HG02798 (cell line): ENCODE results near the gene CDK14.
A peak's percentile ranks its signal among the peaks of the same experiment; 100 is the strongest.

Experiments
- ATAC-seq: cut with Tn5 transposase; IDR thresholded peaks from one replicate; pipeline ENCODE4 v1.9.1; 2021; ENCODE audit warnings: mild to moderate bottlenecking; ENCODE audit not compliant: unreplicated experiment, poor library complexity

Gene CDK14

DNA sequence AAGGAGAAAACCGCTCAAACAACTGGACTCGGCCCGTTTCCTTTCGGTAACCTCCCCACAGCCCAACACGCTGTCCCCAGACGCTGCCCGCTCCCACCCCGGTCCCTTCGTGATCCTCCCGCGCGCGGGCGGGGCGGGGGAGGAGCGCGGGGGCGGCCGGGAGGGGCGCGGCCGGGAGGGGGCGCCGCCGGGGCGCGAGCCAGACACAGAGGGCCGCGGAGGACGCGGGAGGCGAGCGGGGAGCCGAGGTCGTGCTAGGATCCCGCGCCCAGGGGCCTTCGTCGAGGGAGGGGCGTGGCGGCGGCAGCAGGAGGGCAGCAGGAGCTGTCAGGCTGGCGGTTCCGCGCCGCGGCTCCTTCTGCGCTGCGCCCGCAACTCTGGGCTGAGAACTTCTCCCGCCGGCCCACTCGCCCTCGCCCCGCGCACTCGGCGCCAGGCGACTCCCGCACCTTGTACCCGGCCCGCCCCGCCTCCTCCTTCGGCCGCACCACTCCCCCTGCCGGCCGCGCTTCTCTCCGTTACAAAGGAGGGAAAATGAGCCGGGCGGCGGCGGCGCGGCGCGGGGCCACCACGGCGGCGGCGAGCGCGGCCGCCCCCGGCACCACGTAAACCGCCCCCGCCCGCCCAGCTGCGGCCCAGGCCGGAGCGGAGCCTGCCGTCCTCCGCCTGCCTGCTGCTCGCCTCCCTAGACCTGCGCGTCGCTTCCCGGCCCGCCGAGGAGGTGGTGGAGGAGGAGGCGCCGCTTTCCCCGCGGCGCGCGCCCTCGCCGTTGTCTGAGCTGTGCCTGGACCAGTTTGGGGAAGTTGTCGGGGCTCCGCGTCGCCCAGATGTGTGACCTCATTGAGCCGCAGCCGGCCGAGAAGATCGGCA is at the start of gene CDK14:
CDK14 (plus strand) TSS at position 521 of the 870 bp plus-strand sequence; CDS start at position 828, 307 bp downstream.
- ATAC-seq = peak; percentile 74

DNA sequence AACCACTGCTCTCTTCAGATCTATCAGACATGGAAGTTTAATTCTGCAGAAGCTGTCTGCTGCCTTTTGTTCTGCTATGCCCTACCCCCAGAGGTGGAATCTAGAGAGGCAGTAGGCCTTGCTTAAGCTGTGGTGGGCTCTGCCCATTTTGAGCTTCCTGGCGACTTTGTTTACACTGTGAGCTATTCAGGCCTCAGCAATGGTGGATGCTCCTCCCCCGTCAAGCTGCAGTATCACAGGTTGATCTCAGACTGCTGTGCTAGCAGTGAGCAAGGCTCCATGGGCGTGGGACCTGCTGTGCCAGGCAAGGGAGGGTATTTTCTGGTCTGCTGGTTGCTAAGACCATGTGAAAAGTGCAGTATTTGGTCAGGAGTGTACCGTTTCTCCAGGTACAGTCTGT is 45.1 kb upstream of the CDK14 start:
- ATAC-seq = no peak

DNA sequence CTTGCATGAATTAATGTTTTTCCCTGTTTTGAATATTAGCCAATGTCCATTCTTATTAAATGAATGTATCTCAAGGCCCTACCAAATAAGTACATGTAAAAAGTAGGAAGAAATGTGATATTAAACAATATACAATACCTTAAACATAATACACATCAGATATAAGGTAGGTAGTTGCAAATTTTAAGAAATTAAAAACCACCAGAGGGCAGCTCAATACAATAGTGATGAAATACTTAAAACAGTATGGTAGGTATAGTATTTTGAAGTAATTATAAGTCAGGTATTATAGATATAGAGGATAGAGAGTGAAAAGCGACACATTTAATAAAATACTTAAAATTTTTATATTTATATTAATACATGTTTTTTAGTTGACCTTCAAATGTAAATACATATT is 43.6 kb upstream of the CDK14 start:
- no peak for ATAC-seq

DNA sequence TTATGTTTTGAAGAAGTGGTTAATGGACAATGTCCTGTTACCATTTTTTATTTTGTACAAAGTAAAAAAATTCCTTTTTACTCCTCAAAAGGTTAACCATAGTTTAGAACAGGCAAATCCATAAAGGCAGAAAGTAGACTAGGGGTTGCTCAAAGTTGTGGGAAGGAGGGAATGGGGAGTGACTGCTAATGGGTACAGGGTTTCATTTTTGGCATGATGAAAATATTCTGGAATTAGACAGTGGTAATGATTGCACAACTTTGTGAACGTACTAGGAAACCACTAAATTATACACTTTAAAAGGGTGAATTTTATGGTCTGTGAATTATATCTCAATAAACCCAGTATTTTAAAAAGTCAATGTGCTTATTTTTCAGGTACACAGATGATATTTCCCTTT is 35.4 kb upstream of the CDK14 start:
- no peak for ATAC-seq

DNA sequence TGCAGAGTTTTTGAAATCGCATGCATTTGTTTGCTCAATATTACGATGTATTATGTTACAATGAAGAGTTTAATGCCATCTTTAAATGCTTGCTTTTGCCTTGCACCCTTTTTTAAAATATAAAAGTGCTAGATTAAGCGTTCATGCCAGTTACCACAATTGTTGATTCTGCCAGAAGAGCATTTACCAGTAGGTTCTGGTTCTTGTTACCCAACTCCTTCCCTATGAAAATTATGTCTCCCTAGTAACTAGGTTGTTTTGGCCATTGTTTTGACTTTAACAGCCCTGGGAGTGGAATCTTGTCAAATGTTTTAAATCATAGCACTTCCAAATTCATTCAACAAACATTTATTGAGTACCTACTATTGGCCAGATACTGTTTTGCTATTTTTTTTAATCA is 32.8 kb upstream of the CDK14 start:
- ATAC-seq = no peak

DNA sequence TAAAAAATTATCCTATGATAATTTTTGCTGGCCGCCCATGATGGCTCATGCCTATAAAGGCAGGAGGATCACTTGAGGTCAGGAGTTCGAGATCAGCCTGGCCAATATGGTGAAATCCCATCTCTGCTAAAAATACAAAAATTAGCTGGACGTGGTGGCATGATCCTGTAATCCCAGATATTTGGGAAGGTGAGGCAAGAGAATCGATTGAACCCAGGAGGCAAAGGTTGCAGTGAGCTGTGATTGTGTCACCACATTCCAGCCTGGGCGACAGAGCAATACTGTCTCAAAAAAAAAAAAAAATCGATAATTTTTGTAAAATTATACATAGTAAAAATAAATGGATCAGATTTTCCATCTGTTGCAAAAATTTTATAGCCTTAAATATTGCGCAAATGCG is 31.7 kb upstream of the CDK14 start:
- ATAC-seq = no peak

DNA sequence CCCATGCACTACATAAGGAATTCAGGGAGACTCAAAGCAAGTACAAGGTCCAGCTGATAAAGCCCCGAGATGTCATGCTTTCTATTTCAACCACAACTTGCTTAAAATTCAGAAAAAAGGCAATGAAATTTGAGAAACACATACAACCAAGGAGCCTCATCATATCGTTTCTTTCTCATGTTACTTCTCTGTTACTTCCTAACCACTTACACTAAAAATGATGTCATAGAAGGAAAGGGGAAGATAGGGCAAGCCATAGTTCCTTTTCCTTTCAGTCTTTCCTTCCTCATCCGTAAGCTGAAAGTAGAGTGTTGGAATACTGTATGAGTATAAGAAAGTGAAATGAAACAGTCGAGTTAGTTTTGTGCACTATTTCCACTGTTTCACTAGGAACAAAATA is 27.9 kb upstream of the CDK14 start:
- no peak for ATAC-seq

DNA sequence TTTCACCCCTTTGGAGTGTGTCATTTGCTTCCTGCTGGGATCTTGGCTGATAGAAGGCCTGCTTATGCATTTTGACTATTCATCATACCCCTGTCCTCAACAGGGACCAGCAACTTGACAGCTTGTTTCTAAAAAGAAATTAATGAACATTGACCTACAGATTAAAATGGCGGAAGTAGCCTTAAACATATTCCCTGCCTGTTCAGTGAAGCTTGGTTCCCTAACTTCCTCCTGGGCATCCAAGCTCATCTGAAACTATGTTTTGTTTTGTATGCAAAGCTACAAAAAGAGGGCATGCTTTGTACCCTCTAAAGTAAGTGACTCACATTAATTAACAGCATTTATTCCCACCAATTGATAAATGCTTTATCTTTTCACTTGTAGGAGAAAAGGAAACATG is 26.8 kb upstream of the CDK14 start:
- no peak for ATAC-seq

DNA sequence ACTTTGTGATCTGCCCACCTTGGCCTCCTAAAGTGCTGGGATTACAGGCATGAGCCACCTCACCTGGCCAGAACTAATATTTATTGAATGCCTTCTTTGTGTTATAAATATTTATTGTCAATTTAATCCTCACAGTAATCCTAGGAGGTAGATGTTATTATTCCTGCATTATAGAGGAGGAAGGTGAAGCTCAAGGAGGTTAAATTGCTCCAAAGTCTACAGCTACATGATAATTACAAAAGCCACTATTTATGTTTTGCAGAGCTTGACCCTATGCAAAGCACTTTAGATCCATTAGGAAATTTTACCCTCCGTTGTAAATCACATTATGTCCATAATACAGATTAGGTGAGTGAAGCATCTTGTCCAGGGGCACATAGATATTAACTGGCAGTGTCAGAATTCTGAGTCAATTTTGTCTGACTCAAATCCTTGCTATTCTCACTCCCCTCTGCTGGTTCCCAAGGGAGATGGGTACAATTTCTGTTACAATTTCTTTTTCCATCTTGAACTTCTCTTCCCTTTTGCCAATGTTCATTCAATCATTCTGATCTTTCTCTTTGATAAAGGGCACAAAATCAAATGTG is 25.7 kb upstream of the CDK14 start:
- no peak for ATAC-seq

DNA sequence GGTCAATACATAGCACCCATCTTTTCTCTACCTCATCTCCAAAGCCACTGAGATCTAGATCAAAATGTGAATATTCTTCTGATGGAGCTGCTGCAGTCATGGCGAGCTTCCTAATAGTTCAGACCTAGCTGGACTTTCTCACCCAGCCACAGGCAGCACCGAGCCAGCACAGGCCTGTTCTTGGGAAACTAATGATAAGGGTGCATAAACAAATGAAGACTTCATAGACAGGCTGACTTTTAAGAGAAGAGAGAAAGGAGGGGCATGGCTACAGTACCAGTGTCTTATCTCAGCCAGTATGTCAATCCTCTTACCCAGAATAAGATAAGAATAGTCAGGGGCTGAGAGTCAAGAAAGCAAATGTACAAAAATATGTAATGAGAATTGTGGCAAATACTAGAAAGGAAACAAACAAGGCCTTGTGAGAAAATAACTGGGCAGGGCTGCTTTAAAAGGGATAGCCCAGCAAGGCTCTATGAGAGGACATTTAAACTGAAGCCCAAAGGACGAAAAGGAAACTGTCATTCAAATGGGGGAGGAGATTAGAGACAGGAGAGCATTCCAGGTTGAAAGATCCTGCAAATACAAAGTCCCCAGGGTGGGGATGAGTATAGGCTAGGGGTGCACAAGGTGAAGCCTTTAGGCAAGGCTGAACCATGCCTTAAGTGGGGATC is 21.8 kb upstream of the CDK14 start:
- no peak for ATAC-seq

DNA sequence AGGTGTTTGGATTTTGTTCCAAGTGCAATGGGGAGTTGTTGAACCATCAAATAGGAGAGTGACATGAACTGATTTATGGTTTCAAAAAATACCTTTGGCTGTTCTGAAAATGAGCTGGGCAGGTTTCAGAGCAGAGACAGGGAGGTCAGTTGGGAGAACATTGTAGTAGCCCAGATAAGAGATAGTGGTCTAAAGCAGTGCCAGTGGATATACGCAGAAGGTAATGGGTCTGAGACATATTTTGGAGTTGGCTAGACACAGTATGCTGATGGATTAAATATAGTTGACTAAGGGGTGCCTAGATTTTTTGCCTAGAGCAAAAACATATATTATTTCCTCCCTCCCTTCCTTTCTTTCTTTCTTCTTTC is 21.3 kb upstream of the CDK14 start:
- ATAC-seq = no peak

DNA sequence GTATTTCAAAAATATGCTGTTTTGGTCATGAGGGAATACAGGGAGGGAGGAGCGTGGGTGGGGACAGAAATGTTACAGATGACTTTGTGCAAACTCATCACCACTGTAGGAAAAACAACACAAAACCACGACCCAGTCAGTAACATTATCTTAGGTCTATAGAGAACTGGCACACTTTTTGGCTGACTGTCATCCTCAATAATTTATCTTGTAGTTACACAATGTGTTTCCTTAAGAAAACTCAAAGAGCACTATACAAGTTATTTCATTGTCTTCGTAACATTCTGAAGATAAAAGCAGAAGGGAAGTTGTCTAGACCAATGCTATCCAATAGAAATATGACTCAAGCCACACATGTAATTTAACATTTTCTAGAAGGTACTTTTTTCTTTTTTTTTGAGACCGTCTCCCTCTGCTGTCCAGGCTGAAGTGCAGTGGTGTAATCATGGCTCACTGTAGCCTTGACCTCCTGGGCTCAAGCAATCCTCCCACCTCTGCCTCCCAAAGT is 16.9 kb upstream of the CDK14 start:
- no peak for ATAC-seq

DNA sequence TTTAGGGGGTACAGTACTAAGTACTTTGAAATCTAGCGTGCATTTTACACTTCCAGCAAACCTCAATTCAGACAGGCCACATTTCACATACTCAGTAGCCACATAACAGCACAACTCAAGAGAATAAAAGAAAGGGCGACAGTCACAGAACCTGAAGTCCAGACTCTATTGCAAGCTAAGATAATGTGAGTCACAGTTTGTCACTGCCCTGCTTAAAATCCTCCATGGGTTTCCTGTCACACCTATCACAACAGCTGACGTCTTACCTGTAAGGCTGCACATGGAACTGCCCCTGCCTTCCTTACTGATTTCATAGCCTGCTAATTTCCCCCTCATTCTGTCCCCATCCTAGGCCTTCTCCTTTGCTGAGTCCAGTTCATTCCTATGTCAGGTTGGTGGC is 16.1 kb upstream of the CDK14 start:
- ATAC-seq = no peak

DNA sequence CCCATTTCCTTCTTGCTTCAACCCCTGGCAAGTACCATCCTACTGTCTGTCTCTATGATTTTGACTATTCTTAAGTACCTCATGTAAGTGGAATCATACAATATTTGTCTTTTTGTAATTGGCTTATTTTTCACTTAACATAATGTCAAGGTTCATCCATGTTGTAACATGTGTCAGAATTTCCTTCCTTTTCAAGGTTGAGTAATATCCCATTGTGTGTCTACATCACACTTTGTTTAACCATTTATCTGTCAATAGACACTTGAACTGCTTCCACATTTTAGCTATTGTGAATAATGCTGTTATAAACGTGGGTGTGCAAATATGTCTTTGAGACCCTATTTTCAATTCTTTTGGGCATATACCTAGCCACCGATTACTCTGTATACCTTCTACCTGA is 14.0 kb upstream of the CDK14 start:
- no peak for ATAC-seq

DNA sequence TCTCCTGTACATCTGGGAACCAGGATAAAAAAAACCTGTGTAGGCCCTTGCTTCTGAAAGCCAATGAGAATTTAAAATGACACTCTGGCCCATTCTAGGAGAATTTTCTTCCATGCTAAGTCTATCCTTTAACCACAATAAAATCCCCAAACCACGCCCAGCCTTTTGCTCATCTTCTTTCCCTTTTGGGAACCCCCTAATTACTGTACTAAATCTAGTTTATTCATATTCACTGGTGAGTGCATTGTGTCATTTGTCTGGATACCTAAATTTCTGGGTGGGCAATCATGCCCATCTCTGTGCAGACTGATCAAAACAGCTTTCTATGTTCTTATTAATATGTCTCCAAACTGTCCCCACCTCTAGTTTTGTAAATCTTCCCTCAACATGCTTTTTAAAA is 11.7 kb upstream of the CDK14 start:
- no peak for ATAC-seq

DNA sequence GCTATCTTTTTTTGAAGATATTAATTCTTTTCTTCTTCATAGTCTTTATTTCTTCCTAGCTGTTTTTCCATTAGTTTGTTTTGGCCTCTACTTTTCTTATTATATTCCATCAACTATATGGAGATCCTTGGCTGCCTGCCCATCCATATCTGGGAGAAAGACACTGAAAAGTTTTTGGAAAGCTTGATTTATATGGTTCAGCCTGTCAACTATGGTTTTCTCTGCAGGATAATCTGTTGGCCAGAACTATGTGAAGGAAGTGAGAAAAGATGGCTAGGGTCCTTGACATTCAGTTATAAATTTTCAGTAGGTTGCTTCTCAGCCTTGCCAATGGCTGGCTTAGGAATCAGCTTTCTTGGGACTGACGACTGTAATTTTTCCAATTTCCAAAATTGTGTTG is 10.0 kb upstream of the CDK14 start:
- no peak for ATAC-seq

DNA sequence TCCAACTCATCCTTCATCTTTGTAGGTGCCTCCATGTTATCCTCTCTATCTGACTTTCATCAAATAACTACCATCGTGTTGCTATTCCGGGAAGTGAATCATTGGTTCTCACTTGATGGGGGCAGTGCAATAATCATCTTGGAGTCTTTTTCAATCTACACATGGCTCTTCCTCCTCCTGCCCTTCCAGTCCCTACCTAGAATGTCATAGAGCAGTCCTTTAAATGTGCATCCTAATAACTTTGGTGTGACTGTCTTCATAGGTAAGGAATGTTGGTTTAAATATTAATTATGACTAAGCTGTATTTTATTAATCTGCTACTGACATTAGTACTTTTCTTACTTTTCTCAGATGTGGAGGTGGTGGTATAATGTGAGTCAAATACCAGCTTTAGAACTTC is 8.4 kb upstream of the CDK14 start:
- no peak for ATAC-seq

DNA sequence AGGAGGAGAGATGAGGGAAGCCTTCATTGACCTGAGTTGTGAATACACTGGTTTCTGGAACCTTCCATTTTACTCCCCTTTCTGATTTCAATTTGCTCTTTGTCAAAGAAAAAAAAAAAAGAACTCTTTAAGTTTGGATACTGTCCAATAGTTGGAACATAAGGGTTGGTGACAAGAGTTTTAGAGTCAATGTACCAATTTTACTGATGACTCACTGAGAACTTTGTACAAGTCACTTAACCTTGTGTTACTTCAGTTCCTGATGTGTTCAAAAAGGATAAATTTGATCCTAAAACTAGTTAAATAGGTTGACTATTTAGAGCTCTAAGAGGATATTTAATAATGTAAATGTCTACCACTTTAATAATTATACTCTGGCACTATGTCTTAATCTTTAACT is 4.1 kb upstream of the CDK14 start:
- ATAC-seq = no peak

DNA sequence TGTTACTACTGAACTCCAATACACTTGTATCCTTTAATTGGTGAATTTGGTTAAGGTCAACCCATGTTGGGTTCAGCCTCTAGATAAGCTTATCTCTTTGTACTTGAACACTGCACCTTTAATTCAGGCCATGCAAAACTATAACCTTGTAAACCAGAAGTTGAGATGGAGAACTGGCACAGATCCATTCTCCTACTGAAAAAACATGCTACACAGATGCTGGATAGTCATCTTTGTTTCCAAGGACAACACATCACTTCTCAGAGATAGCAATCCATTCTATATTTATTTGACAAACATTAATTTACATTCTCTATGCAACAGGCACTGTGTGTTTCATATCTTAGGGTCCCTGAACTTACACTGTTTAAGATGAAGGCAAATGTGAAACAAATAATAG is 2.9 kb upstream of the CDK14 start:
- no peak for ATAC-seq

DNA sequence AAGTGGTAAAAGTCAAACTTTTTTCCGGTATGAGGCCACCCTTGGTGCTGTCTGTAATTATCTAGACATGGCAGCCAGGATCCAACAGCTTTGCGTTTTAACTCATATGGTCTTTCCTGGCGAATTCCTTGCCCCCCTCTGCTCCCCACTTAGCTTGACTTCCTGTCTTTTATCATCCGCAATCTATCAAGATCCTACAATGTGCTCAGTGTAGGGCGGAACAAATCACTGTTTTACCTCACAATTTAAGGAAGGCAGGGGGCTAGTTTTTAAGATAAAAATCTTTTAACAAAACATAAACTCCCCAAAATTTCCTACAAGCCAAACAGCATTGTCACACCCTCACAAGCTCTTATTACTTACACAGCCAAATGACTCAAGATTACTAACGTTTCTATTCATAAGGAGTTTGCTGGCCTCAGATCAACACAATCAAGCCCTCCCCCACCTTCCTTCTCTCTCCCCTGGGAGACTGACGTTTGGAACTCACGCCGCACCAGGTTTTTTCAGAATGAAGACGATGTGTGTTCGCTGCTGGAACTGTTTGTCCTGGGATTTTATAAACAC is 1.3 kb upstream of the CDK14 start:
- no peak for ATAC-seq

DNA sequence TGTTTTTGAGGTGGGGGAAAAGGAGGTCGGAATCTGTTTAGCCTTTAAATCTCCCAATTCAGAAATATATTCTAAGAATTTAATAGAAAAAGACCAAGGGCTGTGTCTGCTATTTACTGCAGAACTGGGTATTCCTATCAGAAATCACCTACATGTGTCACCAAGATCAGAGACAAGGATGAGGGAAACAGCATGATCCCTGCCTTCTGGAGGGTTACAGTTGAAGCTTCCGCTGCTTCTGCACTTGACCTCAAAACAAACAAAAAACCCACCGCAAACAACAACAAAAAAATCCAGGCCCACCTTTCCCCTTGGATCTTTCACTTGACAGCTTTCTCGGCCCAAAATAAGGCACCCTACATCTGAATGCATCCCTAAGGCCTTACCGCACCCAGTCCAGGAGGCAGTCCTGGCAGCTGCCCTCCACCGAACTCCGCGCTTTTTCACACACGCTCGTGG is 750 bp upstream of the CDK14 start:
- no peak for ATAC-seq
